HL-60 (cell line): ENCODE results near the gene OR1F1.

Experiments used
- DNase-seq, 2 experiments: peaks; one replicate each; pipeline ENCODE4 v3.0.0-alpha.2; 2010 to 2020; ENCODE audit warnings: low read depth in 1 of 2, low spot score in 1 of 2
- H3K27ac ChIP-seq: fragments of 250-450 bp; sonication (Bioruptor Pico); replicated peaks from 2 replicates; pipeline ENCODE4 v1.5.1; 2020; ENCODE audit warnings: mild to moderate bottlenecking, moderate library complexity
- H3K27me3 ChIP-seq: fragments of 250-450 bp; sonication (Bioruptor Pico); 2 replicates; pipeline ENCODE4 v1.5.1; 2021; ENCODE audit warnings: mild to moderate bottlenecking, moderate library complexity; ENCODE audit not compliant: insufficient read depth, poor library complexity, severe bottlenecking
- H3K4me3 ChIP-seq: replicated peaks from 2 replicates; pipeline ENCODE4 v1.5.1; 2011; ENCODE audit warnings: mild to moderate bottlenecking, control low read depth, low read length; ENCODE audit not compliant: insufficient read depth
- GABPA ChIP-seq: IDR thresholded peaks from 2 replicates; pipeline ENCODE4 v1.6.1; 2012; ENCODE audit warnings: low read depth
- POLR2AphosphoS5 ChIP-seq: IDR thresholded peaks from 2 replicates; pipeline ENCODE4 v1.6.1; 2012; ENCODE audit warnings: low read depth
- SPI1 ChIP-seq: IDR thresholded peaks from 2 replicates; pipeline ENCODE4 v1.6.1; 2012; ENCODE audit warnings: low read depth, mild to moderate bottlenecking, borderline replicate concordance
- TF ChIP-seq, protein P1 (sequence below): IDR thresholded peaks from 2 replicates; pipeline ENCODE4 v1.6.1; 2012; ENCODE audit warnings: low read depth; ENCODE audit not compliant: insufficient replicate concordance
- TF ChIP-seq, protein P2 (sequence below): IDR thresholded peaks from one replicate; pipeline ENCODE4 v1.5.1; 2011; ENCODE audit warnings: low read length, control low read depth, inconsistent platforms; ENCODE audit not compliant: insufficient read depth

OR1F1 gene

DNA sequence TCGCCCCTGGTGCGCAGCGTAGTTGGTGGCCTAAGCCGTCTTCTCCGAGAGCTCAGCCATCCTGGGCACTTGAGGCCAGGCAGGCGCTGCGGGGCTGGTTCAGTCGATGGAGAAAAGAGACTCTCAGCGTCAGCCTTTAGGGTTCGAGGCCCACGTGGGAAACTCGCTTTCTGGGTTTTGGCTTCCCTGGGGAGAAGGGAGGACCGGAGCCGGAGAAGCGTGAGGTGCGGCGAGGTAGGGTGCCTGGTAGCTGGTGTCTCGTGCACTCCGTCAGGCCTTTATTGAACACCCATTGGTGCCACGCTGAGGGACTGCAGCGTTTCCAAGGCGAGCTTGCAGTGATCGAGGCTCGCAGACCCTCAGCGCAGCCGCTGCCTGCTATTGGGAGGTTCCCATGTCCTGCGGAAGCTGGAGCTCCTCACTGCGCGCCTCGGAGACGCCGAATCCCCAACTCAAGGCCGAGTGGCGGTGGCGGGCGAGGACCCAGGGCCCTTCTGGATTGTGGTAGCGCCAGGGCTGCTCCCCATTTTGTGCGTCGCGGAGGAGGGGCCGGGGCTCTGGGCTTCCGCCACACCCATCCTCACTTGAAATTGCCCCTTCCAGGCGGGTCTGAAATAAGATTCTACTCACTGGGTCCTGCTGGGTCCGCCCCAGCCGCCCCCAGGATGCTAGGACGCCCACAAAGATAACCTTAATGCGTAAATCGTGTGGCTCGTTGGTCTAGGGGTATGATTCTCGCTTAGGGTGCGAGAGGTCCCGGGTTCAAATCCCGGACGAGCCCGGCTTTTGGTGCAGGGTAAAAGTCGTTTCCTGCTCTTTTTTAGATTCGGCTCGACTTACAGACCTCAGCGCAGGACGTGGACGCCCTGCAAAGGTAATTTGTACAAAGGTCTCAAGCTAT, 1.2 kb downstream of the OR1F1 start:
- H3K27ac ChIP-seq = no peak overlapping the region
- peak overlapping the region; percentile 32 for H3K4me3 ChIP-seq
- TF ChIP-seq POLR2AphosphoS5 = no peak
- TF ChIP-seq GABPA = no peak
- TF ChIP-seq SPI1 = no peak
- TF ChIP-seq, protein P1, sequence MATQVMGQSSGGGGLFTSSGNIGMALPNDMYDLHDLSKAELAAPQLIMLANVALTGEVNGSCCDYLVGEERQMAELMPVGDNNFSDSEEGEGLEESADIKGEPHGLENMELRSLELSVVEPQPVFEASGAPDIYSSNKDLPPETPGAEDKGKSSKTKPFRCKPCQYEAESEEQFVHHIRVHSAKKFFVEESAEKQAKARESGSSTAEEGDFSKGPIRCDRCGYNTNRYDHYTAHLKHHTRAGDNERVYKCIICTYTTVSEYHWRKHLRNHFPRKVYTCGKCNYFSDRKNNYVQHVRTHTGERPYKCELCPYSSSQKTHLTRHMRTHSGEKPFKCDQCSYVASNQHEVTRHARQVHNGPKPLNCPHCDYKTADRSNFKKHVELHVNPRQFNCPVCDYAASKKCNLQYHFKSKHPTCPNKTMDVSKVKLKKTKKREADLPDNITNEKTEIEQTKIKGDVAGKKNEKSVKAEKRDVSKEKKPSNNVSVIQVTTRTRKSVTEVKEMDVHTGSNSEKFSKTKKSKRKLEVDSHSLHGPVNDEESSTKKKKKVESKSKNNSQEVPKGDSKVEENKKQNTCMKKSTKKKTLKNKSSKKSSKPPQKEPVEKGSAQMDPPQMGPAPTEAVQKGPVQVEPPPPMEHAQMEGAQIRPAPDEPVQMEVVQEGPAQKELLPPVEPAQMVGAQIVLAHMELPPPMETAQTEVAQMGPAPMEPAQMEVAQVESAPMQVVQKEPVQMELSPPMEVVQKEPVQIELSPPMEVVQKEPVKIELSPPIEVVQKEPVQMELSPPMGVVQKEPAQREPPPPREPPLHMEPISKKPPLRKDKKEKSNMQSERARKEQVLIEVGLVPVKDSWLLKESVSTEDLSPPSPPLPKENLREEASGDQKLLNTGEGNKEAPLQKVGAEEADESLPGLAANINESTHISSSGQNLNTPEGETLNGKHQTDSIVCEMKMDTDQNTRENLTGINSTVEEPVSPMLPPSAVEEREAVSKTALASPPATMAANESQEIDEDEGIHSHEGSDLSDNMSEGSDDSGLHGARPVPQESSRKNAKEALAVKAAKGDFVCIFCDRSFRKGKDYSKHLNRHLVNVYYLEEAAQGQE = no peak
- TF ChIP-seq, protein P2, sequence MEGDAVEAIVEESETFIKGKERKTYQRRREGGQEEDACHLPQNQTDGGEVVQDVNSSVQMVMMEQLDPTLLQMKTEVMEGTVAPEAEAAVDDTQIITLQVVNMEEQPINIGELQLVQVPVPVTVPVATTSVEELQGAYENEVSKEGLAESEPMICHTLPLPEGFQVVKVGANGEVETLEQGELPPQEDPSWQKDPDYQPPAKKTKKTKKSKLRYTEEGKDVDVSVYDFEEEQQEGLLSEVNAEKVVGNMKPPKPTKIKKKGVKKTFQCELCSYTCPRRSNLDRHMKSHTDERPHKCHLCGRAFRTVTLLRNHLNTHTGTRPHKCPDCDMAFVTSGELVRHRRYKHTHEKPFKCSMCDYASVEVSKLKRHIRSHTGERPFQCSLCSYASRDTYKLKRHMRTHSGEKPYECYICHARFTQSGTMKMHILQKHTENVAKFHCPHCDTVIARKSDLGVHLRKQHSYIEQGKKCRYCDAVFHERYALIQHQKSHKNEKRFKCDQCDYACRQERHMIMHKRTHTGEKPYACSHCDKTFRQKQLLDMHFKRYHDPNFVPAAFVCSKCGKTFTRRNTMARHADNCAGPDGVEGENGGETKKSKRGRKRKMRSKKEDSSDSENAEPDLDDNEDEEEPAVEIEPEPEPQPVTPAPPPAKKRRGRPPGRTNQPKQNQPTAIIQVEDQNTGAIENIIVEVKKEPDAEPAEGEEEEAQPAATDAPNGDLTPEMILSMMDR = no peak
- peaks cover 35% of the 10 kb centered on the region for H3K27me3 ChIP-seq
- no peak for DNase-seq

DNA sequence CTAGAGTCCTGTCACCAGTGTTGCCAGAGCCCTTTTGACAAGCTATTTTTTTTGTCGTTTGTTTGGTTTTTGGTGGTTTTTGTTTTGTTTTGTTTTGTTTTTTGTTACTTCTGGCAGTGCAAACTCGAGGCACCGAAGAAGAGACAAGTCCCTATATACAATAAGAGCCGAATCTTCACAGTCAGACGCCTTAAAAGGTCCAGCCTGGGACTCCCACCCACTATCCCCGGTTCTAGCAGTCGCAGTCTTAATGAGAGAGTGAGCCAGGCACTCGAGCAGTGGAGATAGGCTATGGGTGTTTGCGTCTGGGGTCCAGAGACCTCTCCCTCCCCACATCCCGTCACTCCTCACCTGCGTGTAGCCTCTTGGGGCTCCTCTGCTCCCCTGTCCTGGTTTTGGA, 1.9 kb downstream of the OR1F1 start:
- H3K27ac ChIP-seq = no peak overlapping the region
- TF ChIP-seq, protein P1 = no peak
- no peak for TF ChIP-seq GABPA
- TF ChIP-seq, protein P2 = no peak
- TF ChIP-seq SPI1 = no peak
- TF ChIP-seq POLR2AphosphoS5 = no peak
- peaks cover 35% of the 10 kb centered on the region for H3K27me3 ChIP-seq
- no peak for DNase-seq
- no peak overlapping the region for H3K4me3 ChIP-seq

DNA sequence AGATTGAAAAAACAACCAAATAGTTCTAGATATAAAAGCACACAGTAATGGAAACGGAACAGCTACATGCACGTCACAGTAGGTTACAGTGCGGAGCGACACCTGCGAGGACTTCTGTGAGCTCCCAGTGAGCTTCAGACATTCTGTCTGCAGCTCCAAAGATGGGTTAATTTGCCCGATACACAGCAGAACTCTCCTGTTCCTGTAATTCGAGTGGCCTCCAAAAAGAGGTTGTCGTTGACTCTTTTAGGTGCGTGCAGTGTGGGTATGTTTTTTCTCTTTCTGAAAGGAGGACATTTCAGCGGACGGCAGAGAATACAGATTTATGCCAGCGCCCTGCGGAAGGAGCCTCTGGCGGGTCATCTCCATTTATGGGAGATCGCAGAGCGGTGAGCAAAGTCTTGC, 2.9 kb downstream of the OR1F1 start:
- Histone ChIP-seq H3K4me3 (no peak overlapping the region), H3K27ac (no peak overlapping the region), H3K27me3 (peaks cover 37% of the 10 kb centered on the region)
- TF ChIP-seq, protein P2 = no peak
- TF ChIP-seq POLR2AphosphoS5 (no peak), SPI1 (no peak)
- TF ChIP-seq, protein P1 = no peak
- DNase-seq = no peak
